BJ (cell line): Measurements from ENCODE around the gene TESK2. TPM values are rescaled to one million over a fixed set of nuclear protein-coding genes. Genes with fewer than 3 reads are reported as not detected.
"Not testable (repeated sequence)": the region's sequence is repeated elsewhere in the genome, so short reads cannot be mapped to it uniquely, and the experiment has no call there.

Experiments used
- CTCF ChIA-PET: fragments of 350-600 bp; formaldehyde crosslinking; extraction: SDS; loops from one replicate; lab custom pipeline; 2021; ENCODE audit warnings: antibody characterized with exemption, inconsistent platforms; lab: Yijun Ruan, JAX
- POLR2A ChIA-PET: fragments of 300-600 bp; sonication (Branson Sonifier 250); formaldehyde crosslinking; extraction: SDS; loops from one replicate; lab custom pipeline; 2021; ENCODE audit warnings: antibody characterized with exemption; lab: Charles Lee
- DNase-seq: peaks from one replicate; pipeline ENCODE4 v3.0.0-alpha.2; 2011; ENCODE audit warnings: low read depth
- H3K27me3 ChIP-seq: 2 replicates; pipeline ENCODE4 v1.6.0; 2011; ENCODE audit warnings: low read length; ENCODE audit not compliant: control insufficient read depth, insufficient read depth
- H3K36me3 ChIP-seq: 2 replicates; pipeline ENCODE4 v1.5.1; 2011; ENCODE audit warnings: low read length; ENCODE audit not compliant: control insufficient read depth, insufficient read depth
- H3K4me3 ChIP-seq: 2 replicates; pipeline ENCODE4 v1.5.1; 2011; ENCODE audit warnings: low read depth, mild to moderate bottlenecking, control low read depth, low read length
- CTCF ChIP-seq: IDR thresholded peaks from 2 replicates; pipeline ENCODE4 v1.5.1; 2011; ENCODE audit warnings: low read depth, mild to moderate bottlenecking, control low read depth, inconsistent platforms, low read length, moderate library complexity; ENCODE audit not compliant: insufficient read depth
- polyA plus RNA-seq: library from polyadenylated mRNA; depleted of rRNA; stranded (reverse); fragments of >200 nt; gene quantifications from 2 replicates; pipeline ENCODE4 v1.2.3, GENCODE V29; 2011

The TESK2 gene
- polyA plus RNA-seq, 1 experiment, result 2.5 TPM

- CTCF ChIA-PET, result interaction anchor here (1.2 to 10.1 kb wide), 2 partner anchors 128 to 350 kb away, joined by 3 to 173 read pairs; partner anchors contain the start of gene TESK2
- Histone ChIP-seq H3K27me3 (no peaks in the 10 kb centered on the region), H3K4me3 (no peak overlapping the region), H3K36me3 (no peaks in the 10 kb centered on the region)
- DNase-seq, result no peak
- no peak for TF ChIP-seq CTCF
- POLR2A ChIA-PET, result no interaction called here
Observed at GRCh38 chr1:45364294-45364693, 126.7 kb downstream of the TESK2 start.

GRCh38 chr1:45360981-45361380 lies 130.0 kb downstream of the TESK2 start:
- H3K36me3 ChIP-seq, H3K27me3 ChIP-seq, H3K4me3 ChIP-seq, POLR2A ChIA-PET, DNase-seq: not testable (repeated sequence)
- CTCF ChIA-PET, result interaction anchor here (0.6 to 10.1 kb wide), 9 partner anchors 11 to 347 kb away, joined by 3 to 173 read pairs (median 5); partner anchors contain the start of gene TESK2

DNA sequence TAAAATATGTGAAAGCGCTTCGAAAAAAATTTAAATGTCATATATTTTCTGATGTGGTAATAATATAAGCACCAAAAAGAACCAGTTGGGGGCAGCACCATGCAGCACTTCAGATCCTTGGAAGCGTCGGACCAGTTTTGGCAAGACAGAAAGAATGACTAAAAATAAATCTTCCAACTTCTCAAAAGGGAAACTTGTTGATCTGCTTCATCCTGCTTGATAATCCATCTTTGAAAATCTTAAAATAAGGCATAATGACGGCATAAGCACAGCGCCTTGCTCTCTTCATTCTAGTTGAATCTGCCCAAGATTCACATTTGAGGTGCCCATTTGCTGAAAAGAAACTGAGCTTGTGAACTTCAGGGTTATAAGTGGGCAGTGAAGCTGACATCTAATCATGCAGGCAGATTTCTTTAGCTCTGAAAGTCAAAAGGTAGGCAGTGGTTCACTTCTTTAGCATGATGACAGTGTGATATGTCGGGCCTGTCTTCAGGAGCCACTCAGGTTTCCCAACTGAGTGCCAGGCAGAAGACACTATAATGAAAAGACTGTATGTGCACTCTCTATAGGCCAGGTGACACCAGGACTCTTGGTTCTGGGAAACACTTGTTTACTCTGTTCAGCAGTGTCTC lies 131.0 kb downstream of the TESK2 start:
- no peak for DNase-seq
- H3K27me3 ChIP-seq, result no peaks in the 10 kb centered on the region
- H3K4me3 ChIP-seq, result no peak overlapping the region
- peak; percentile 70 for TF ChIP-seq CTCF
- H3K36me3 ChIP-seq, result no peaks in the 10 kb centered on the region
- POLR2A ChIA-PET, result no interaction called here
- CTCF ChIA-PET, result interaction anchor here (0.5 to 10.1 kb wide), 19 partner anchors 10 to 741 kb away, joined by 3 to 173 read pairs (median 5); partner anchors contain the start of genes CCDC163, MMACHC, TESK2 and UROD

- Histone ChIP-seq H3K4me3 (no peak overlapping the region), H3K36me3 (no peaks in the 10 kb centered on the region), H3K27me3 (no peaks in the 10 kb centered on the region)
- TF ChIP-seq CTCF, result no peak
- ChIA-PET CTCF (interaction anchor here (0.8 to 10.1 kb wide), 5 partner anchors 8 to 136 kb away, joined by 3 to 173 read pairs (median 18); partner anchors contain the start of gene TESK2), POLR2A (interaction anchor here (0.7 kb wide), 1 partner anchor 123 kb away, joined by 8 read pairs; no protein-coding TSS in a partner anchor)
- DNase-seq, result no peak
Observed at GRCh38 chr1:45356186-45356585, 134.8 kb downstream of the TESK2 start.

DNA sequence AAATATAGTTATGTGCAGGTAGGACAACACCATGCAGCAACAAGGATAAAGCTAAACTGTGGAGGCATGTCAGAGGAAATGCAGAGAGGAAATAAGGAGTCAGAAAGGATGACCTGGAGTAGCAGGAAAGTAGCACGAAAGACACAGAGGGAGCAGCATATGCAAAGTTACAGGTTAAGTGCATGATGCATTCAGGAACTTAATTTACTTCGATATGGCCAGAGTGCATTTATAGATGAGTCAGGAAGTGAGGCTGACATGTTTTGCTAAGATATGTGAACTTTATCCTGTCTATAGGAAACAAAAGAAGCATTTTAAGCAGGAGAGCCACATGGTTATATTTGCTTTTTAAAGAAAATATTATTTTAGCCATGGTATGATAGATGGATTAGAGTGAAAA lies 135.3 kb downstream of the TESK2 start:
- no peaks in the 10 kb centered on the region for H3K36me3 ChIP-seq
- TF ChIP-seq CTCF, result no peak
- H3K4me3 ChIP-seq, result no peak overlapping the region
- CTCF ChIA-PET, result interaction anchor here (1.1 to 5.7 kb wide), 3 partner anchors 7 to 136 kb away, joined by 3 to 48 read pairs (median 18); partner anchors contain the start of gene TESK2
- POLR2A ChIA-PET, result no interaction called here
- H3K27me3 ChIP-seq, result no peaks in the 10 kb centered on the region
- no peak for DNase-seq
